Psoas muscle (tissue), 8 donors: ENCODE data around the gene NME8. TPM values are rescaled to one million over a fixed set of nuclear protein-coding genes. Genes with fewer than 3 reads are reported as not detected.

Experiments
- ATAC-seq, 4 donors: fragments of 200-7000 bp; cut with Tn5 transposase; one replicate each; pipeline ENCODE4 v1.9.1; 2020; ENCODE audit warnings: moderate library complexity in 3 of 4, mild to moderate bottlenecking in 2 of 4
- DNase-seq, 2 donors: peaks; one replicate each; pipeline ENCODE4 v3.0.0-alpha.2; 2020
- H3K27ac ChIP-seq: fragments of 200-600 bp; one replicate; pipeline ENCODE4 v1.8.0; 2022
- H3K27me3 ChIP-seq, 3 donors: fragments of 200-600 bp in 1 of 3; one replicate each; pipeline versions ENCODE4 v1.6.1 to v1.8.0; 2013 to 2022; ENCODE audit warnings: low read length in 2 of 3, mild to moderate bottlenecking in 2 of 3, moderate library complexity in 1 of 3; ENCODE audit not compliant: insufficient read depth in 3 of 3
- H3K36me3 ChIP-seq, 2 donors: fragments of 200-600 bp in 1 of 2; one replicate each; pipeline versions ENCODE4 v1.6.1 to v1.8.0; 2013 to 2022; ENCODE audit warnings: low read depth in 1 of 2, mild to moderate bottlenecking in 1 of 2, moderate library complexity in 1 of 2; ENCODE audit not compliant: insufficient read depth in 1 of 2
- H3K4me1 ChIP-seq: fragments of 200-600 bp; one replicate; pipeline ENCODE4 v1.8.0; 2022
- H3K4me3 ChIP-seq: fragments of 200-600 bp; one replicate; pipeline ENCODE4 v1.8.0; 2022; ENCODE audit warnings: mild to moderate bottlenecking
- H3K9me3 ChIP-seq: fragments of 200-600 bp; one replicate; pipeline ENCODE4 v1.8.0; 2022
- CTCF ChIP-seq: fragments of 200-600 bp; IDR thresholded peaks from one replicate; pipeline ENCODE4 v1.8.0; 2022; ENCODE audit warnings: antibody characterized with exemption
- WGBS, 3 donors: extraction: QIAGEN DNeasy Blood & Tissue Kit; methylation state at CpG; one replicate each; pipeline versions ENCODE4 v1.1.6 to v1.1.7; 2013; 5-methylcytosine and 5-hydroxymethylcytosine counted together
- intact Hi-C, 2 donors: fragments of 100-400 bp; cut with DNase I; formaldehyde crosslinking; loops; one replicate each; pipeline versions ENCODE4 v1.11.0 to v1.14.2; 2022
- polyA plus RNA-seq, 3 donors: library from polyadenylated mRNA; stranded (reverse); fragments of 200-250 nt; gene quantifications; one replicate each; pipeline ENCODE4 v1.2.3, GENCODE V29; 2013
- total RNA-seq, 4 donors: library from RNA; stranded (reverse); fragmentation: NEBNext Ultra II Directional in 2 of 4; extraction: Animal tissue kit (Norgen Biotek cat#: 25700) in 2 of 4; gene quantifications; one replicate each; pipeline versions ENCODE4 v1.2.1 to v1.2.4, GENCODE V29; 2021 to 2023
- donor health status: healthy with polysubstance abuse.
- donor health status: DM: no; HTN: no; CAD: no; lungs with moderate emphysema.
- donor health status: Bipolar disorder and iron deficiency.
- donor health status: healthy.
- donor health status: DM: yes; HTN: yes; CAD: no.
- donor health status: DM: no; HTN: no; CAD: no.
- donor health status: DM: no; HTN: no; CAD: no.
- donor health status: DM: yes; HTN: yes; CAD: no.

NME8 gene
- total and polyA plus RNA-seq, 7 donors, result not detected

GRCh38 chr7:37901890-37902524 lies 53.6 kb downstream of the NME8 start:
- intact Hi-C loops, result loop anchor here (2.0 to 10.0 kb wide), 4 partner anchors 205 to 473 kb away; no protein-coding TSS in a partner anchor
- WGBS, 3 donors, result 78 to 85% (median 81%) methylated on average over 2 of the region's 2 CpGs
- H3K4me1 ChIP-seq, result peaks cover 4% of the 10 kb centered on the region
- TF ChIP-seq CTCF, result no peak
- H3K9me3 ChIP-seq, result no peaks in the 10 kb centered on the region
- no peak overlapping the region for H3K27ac ChIP-seq
- H3K4me3 ChIP-seq, result no peak overlapping the region
- no peak for DNase-seq
- no peaks in the 10 kb centered on the region for H3K36me3 ChIP-seq
- H3K27me3 ChIP-seq, result no peaks in the 10 kb centered on the region
- peak in 2 of 4 donors; percentile 27 for ATAC-seq

GRCh38 chr7:37908221-37908788 lies 59.9 kb downstream of the NME8 start:
- H3K36me3 ChIP-seq, result no peaks in the 10 kb centered on the region
- ATAC-seq (no peak), DNase-seq (no peak)
- H3K4me3 ChIP-seq, result no peak overlapping the region
- WGBS, 3 donors, result 82 to 90% (median 90%) methylated on average over 1 of the region's 1 CpG
- no peak overlapping the region for H3K27ac ChIP-seq
- no peak for TF ChIP-seq CTCF
- no peaks in the 10 kb centered on the region for H3K4me1 ChIP-seq
- H3K9me3 ChIP-seq, result no peaks in the 10 kb centered on the region
- H3K27me3 ChIP-seq, result no peaks in the 10 kb centered on the region
- intact Hi-C loops, result loop anchor here in 1 of 2 donors (10.0 kb wide), 1 partner anchor 466 kb away; no protein-coding TSS in a partner anchor

- intact Hi-C loops, result loop anchor here in 1 of 2 donors (10.0 kb wide), 2 partner anchors 92 to 142 kb away; no protein-coding TSS in a partner anchor
Observed at GRCh38 chr7:37912756-37913155, 64.4 kb downstream of the NME8 start.

GRCh38 chr7:37915438-37915837 lies 67.0 kb downstream of the NME8 start:
- Histone ChIP-seq H3K27me3 (peaks cover 0 to 5% (median 0%) of the 10 kb centered on the region in 3 donors), H3K27ac (peak overlapping the region; percentile 20), H3K9me3 (no peaks in the 10 kb centered on the region), H3K36me3 (no peaks in the 10 kb centered on the region), H3K4me1 (no peaks in the 10 kb centered on the region), H3K4me3 (peak overlapping the region; percentile 64)
- 5 to 22% (median 9%) methylated on average over 5 of the region's 5 CpGs for WGBS, 3 donors
- DNase-seq (no peak), ATAC-seq (no peak)
- TF ChIP-seq CTCF, result no peak
- intact Hi-C loops, result loop anchor here (5.0 to 10.0 kb wide), 4 partner anchors 89 to 307 kb away; partner anchors contain the start of gene STARD3NL (in 2 of the 2)

More at GRCh38 chr7:37912756-37913155, 64.4 kb downstream of the NME8 start:
- no peak overlapping the region for H3K27ac ChIP-seq
- 41 to 62% (median 41%) methylated on average over 2 of the region's 2 CpGs for WGBS, 3 donors
- no peaks in the 10 kb centered on the region for H3K4me1 ChIP-seq
- ATAC-seq (no peak), DNase-seq (no peak)
- no peak for TF ChIP-seq CTCF
- no peak overlapping the region for H3K4me3 ChIP-seq
- peaks cover 0 to 5% (median 0%) of the 10 kb centered on the region in 3 donors for H3K27me3 ChIP-seq
- no peaks in the 10 kb centered on the region for H3K36me3 ChIP-seq
- no peaks in the 10 kb centered on the region for H3K9me3 ChIP-seq
